SK-N-SH treated with all-trans-retinoic acid at 6 μM for 48 hours (cell line): ENCODE results near the gene CYP4V2.

Experiments used
- BACH2 ChIP-seq: fragments of 250-450 bp; sonication (Bioruptor Pico); IDR thresholded peaks from 2 replicates; pipeline ENCODE4 v1.9.0; 2021; ENCODE audit warnings: mild to moderate bottlenecking, borderline replicate concordance
- CSDC2 ChIP-seq: fragments of 250-450 bp; sonication (Bioruptor Pico); IDR thresholded peaks from 2 replicates; pipeline ENCODE4 v1.5.0; 2020; ENCODE audit warnings: mild to moderate bottlenecking, moderate library complexity
- GLIS3 ChIP-seq: fragments of 250-450 bp; sonication (Bioruptor Pico); IDR thresholded peaks from 2 replicates; pipeline ENCODE4 v1.5.0; 2020; ENCODE audit warnings: mild to moderate bottlenecking, moderate library complexity
- OSR1 ChIP-seq: fragments of 250-450 bp; sonication (Bioruptor Pico); IDR thresholded peaks from 2 replicates; pipeline ENCODE4 v1.8.0; 2022; ENCODE audit warnings: moderate library complexity, mild to moderate bottlenecking, inconsistent platforms
- ZFP3 ChIP-seq: fragments of 250-450 bp; sonication (Bioruptor Pico); IDR thresholded peaks from 2 replicates; pipeline ENCODE4 v1.5.0; 2020; ENCODE audit warnings: mild to moderate bottlenecking, moderate library complexity
- ZNF565 ChIP-seq: fragments of 450-650 bp; formaldehyde crosslinking; conservative IDR thresholded peaks from 2 replicates; pipeline ENCODE4 v1.5.0; 2020; ENCODE audit warnings: low read depth, mild to moderate bottlenecking, moderate library complexity
- ZNF70 ChIP-seq: fragments of 450-650 bp; formaldehyde crosslinking; IDR thresholded peaks from 2 replicates; pipeline ENCODE4 v1.5.0; 2020; ENCODE audit warnings: mild to moderate bottlenecking, moderate library complexity
- TF ChIP-seq, protein P1 (sequence below): fragments of 250-450 bp; sonication (Bioruptor Pico); IDR thresholded peaks from 2 replicates; pipeline ENCODE4 v1.8.0; 2020; ENCODE audit warnings: mild to moderate bottlenecking, moderate library complexity, borderline replicate concordance

DNA sequence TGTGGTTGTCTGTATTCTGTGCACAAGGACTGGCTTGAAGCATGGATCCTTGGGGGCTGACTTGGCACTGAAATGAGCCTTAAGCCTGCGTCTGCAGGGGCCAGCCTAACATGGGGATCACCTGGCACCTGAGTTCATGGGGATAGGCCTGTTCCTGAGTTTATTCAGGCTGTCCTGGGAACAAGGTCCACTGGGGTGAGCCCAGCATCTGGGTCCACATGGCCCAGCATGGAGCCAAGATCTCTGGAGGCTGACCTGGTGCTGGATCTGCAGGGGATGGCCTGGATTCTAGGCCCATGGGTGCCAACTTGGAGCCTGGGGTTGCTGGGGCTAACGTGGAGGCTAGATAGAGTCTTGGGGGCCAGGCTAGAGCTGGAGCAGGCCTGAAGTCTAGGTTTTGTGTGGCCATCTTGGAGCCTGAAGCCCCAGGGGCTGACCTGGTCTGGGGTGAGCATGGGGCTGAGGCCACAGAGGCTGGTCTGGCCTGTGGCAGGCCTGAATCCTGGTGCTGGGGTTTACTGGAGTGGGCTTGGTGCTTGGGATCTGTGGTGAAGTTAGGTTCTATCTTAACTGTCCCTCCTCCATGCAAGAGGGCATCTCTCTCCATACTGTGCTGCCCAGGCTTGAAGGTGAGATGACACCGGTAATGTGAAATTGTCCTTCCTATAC lies 35.3 kb downstream of the CYP4V2 start:
- TF ChIP-seq ZFP3, result no peak
- no peak for TF ChIP-seq ZNF70
- TF ChIP-seq OSR1 (CRISPR knock-in tag), result no peak
- no peak for TF ChIP-seq BACH2 (CRISPR knock-in tag)
- no peak for TF ChIP-seq GLIS3 (CRISPR knock-in tag)
- no peak for TF ChIP-seq ZNF565
- TF ChIP-seq, protein P1, sequence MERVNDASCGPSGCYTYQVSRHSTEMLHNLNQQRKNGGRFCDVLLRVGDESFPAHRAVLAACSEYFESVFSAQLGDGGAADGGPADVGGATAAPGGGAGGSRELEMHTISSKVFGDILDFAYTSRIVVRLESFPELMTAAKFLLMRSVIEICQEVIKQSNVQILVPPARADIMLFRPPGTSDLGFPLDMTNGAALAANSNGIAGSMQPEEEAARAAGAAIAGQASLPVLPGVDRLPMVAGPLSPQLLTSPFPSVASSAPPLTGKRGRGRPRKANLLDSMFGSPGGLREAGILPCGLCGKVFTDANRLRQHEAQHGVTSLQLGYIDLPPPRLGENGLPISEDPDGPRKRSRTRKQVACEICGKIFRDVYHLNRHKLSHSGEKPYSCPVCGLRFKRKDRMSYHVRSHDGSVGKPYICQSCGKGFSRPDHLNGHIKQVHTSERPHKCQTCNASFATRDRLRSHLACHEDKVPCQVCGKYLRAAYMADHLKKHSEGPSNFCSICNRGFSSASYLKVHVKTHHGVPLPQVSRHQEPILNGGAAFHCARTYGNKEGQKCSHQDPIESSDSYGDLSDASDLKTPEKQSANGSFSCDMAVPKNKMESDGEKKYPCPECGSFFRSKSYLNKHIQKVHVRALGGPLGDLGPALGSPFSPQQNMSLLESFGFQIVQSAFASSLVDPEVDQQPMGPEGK (CRISPR knock-in tag), result no peak
- no peak for TF ChIP-seq CSDC2 (CRISPR knock-in tag)
